ENCODE measurements around the gene ZNF219. TPM values are rescaled to one million over a fixed set of nuclear protein-coding genes. Genes with fewer than 3 reads are reported as not detected.

The ZNF219 gene
- total RNA-seq, 1 experiment from 2014 or later: 149 TPM

GRCh38 chr14:21092273-21093011 lies 6.0 kb downstream of the ZNF219 start (continued):
- TF ChIP-seq ZNF423 (CRISPR knock-in tag; IDR thresholded peaks at IDR 0.05) (no peak), ZNF671 (CRISPR knock-in tag; IDR thresholded peaks at IDR 0.05) (no peak), ZBTB21 (CRISPR knock-in tag; IDR thresholded peaks at IDR 0.05; ENCODE audit: borderline replicate concordance) (no peak; the same call in none of the 2 replicates), NR2C2 (CRISPR knock-in tag; IDR thresholded peaks at IDR 0.05) (no peak), JAZF1 (CRISPR knock-in tag; IDR thresholded peaks at IDR 0.05) (no peak), ZNF317 (CRISPR knock-in tag; IDR thresholded peaks at IDR 0.05; ENCODE audit: borderline replicate concordance, low read depth) (no peak), NR3C1 (CRISPR knock-in tag; conservative IDR thresholded peaks at IDR 0.05; ENCODE audit: low read depth) (no peak), TP53 (CRISPR knock-in tag; IDR thresholded peaks at IDR 0.05) (no peak), CREM (CRISPR knock-in tag; IDR thresholded peaks at IDR 0.05) (0 out of 2 replicates have a peak, but pooled peaks have one; percentile 56), SMAD3 (CRISPR knock-in tag; IDR thresholded peaks at IDR 0.05; ENCODE audit: borderline replicate concordance) (no peak), NR1H2 (CRISPR knock-in tag; IDR thresholded peaks at IDR 0.05) (no peak), ZNF219 (CRISPR knock-in tag; IDR thresholded peaks at IDR 0.05; ENCODE audit: borderline replicate concordance) (no peak), TCF7 (CRISPR knock-in tag; IDR thresholded peaks at IDR 0.05; ENCODE audit: low read depth) (0 out of 2 replicates have a peak, but pooled peaks have one; percentile 61), ZNF396 (CRISPR knock-in tag; IDR thresholded peaks at IDR 0.05; ENCODE audit: borderline replicate concordance) (no peak), ATF2 (CRISPR knock-in tag; IDR thresholded peaks at IDR 0.05; ENCODE audit: borderline replicate concordance, low read depth) (no peak), EMX1 (CRISPR knock-in tag; IDR thresholded peaks at IDR 0.05) (no peak), MLX (CRISPR knock-in tag; IDR thresholded peaks at IDR 0.05) (0 out of 2 replicates have a peak, but pooled peaks have one; percentile 48), GTF2I (CRISPR knock-in tag; conservative IDR thresholded peaks at IDR 0.05) (no peak), RELA (CRISPR knock-in tag; IDR thresholded peaks at IDR 0.05; ENCODE audit: borderline replicate concordance) (0 out of 2 replicates have a peak, but pooled peaks have one; percentile 26), SMAD4 (CRISPR knock-in tag; IDR thresholded peaks at IDR 0.05) (no peak), ZMAT4 (CRISPR knock-in tag; IDR thresholded peaks at IDR 0.05) (0 out of 2 replicates have a peak, but pooled peaks have one; percentile 3), IRF1 (CRISPR knock-in tag; IDR thresholded peaks at IDR 0.05) (no peak), E2F4 (CRISPR knock-in tag; IDR thresholded peaks at IDR 0.05; ENCODE audit: borderline replicate concordance, low read depth) (no peak), E2F5 (CRISPR knock-in tag; IDR thresholded peaks at IDR 0.05) (no peak), ZNF121 (CRISPR knock-in tag; IDR thresholded peaks at IDR 0.05) (0 out of 2 replicates have a peak, but pooled peaks have one; percentile 14), GABPB1 (CRISPR knock-in tag; IDR thresholded peaks at IDR 0.05) (peak; percentile 82), CREB1 (CRISPR knock-in tag; IDR thresholded peaks at IDR 0.05) (no peak), GRHL2 (CRISPR knock-in tag; IDR thresholded peaks at IDR 0.05; ENCODE audit: insufficient replicate concordance, severe bottlenecking) (no peak)
- TF ChIP-seq, protein P1, sequence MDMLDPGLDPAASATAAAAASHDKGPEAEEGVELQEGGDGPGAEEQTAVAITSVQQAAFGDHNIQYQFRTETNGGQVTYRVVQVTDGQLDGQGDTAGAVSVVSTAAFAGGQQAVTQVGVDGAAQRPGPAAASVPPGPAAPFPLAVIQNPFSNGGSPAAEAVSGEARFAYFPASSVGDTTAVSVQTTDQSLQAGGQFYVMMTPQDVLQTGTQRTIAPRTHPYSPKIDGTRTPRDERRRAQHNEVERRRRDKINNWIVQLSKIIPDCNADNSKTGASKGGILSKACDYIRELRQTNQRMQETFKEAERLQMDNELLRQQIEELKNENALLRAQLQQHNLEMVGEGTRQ (CRISPR knock-in tag; IDR thresholded peaks at IDR 0.05): no peak
- TF ChIP-seq, protein P2, sequence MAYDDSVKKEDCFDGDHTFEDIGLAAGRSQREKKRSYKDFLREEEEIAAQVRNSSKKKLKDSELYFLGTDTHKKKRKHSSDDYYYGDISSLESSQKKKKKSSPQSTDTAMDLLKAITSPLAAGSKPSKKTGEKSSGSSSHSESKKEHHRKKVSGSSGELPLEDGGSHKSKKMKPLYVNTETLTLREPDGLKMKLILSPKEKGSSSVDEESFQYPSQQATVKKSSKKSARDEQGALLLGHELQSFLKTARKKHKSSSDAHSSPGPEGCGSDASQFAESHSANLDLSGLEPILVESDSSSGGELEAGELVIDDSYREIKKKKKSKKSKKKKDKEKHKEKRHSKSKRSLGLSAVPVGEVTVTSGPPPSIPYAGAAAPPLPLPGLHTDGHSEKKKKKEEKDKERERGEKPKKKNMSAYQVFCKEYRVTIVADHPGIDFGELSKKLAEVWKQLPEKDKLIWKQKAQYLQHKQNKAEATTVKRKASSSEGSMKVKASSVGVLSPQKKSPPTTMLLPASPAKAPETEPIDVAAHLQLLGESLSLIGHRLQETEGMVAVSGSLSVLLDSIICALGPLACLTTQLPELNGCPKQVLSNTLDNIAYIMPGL (CRISPR knock-in tag; IDR thresholded peaks at IDR 0.05): peak; percentile 92
- TF ChIP-seq, protein P3, sequence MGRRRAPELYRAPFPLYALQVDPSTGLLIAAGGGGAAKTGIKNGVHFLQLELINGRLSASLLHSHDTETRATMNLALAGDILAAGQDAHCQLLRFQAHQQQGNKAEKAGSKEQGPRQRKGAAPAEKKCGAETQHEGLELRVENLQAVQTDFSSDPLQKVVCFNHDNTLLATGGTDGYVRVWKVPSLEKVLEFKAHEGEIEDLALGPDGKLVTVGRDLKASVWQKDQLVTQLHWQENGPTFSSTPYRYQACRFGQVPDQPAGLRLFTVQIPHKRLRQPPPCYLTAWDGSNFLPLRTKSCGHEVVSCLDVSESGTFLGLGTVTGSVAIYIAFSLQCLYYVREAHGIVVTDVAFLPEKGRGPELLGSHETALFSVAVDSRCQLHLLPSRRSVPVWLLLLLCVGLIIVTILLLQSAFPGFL (CRISPR knock-in tag; IDR thresholded peaks at IDR 0.05; ENCODE audit: borderline replicate concordance): no peak

Data from WTC11 (cell line).